PC-9 (cell line): ENCODE results near the gene HTR3B. TPM values are rescaled to one million over a fixed set of nuclear protein-coding genes. Genes with fewer than 3 reads are reported as not detected.

ENCODE experiments used
- BruUV-seq: library from RNA; stranded (reverse); fragments of 400-500 nt; replicated peaks from 2 replicates; lab custom pipeline; 2021; lab: Mats Ljungman, UMichigan
- CTCF ChIA-PET: fragments of 300-600 bp; sonication (Branson Sonifier 250); formaldehyde crosslinking; loops from one replicate; lab custom pipeline; 2022; ENCODE audit warnings: antibody characterized with exemption; lab: Charles Lee
- POLR2A ChIA-PET: fragments of 300-600 bp; sonication (Branson Sonifier 250); formaldehyde crosslinking; loops from one replicate; lab custom pipeline; 2022; ENCODE audit warnings: antibody characterized with exemption; ENCODE audit not compliant: unreplicated experiment; lab: Charles Lee
- DNase-seq, 2 experiments: peaks; one replicate each; pipeline versions ENCODE4 v3.0.0 to v3.0.0-alpha.2; 2015 to 2022; ENCODE audit warnings: mixed read lengths in 1 of 2
- H2AFZ ChIP-seq: fragments of 200-600 bp; sonication (generic); 2 replicates; pipeline ENCODE4 v1.8.1; 2017; ENCODE audit warnings: antibody characterized with exemption
- H3F3A ChIP-seq: fragments of 200-600 bp; sonication (generic); 2 replicates; pipeline ENCODE4 v1.8.1; 2017; ENCODE audit warnings: antibody characterized with exemption, mild to moderate bottlenecking, low read depth; ENCODE audit not compliant: insufficient read depth
- H3K27ac ChIP-seq: fragments of 200-600 bp; sonication (generic); 2 replicates; pipeline ENCODE4 v1.6.1; 2016; ENCODE audit warnings: mixed run types
- H3K27me3 ChIP-seq: fragments of 200-600 bp; sonication (generic); 2 replicates; pipeline ENCODE4 v1.6.1; 2016; ENCODE audit warnings: low read depth, mixed run types; ENCODE audit not compliant: insufficient read depth
- H3K36me3 ChIP-seq: fragments of 200-600 bp; sonication (generic); 2 replicates; pipeline ENCODE4 v1.6.1; 2016; ENCODE audit warnings: low read depth, mixed run types
- H3K4me1 ChIP-seq: fragments of 200-600 bp; sonication (generic); replicated peaks from 2 replicates; pipeline ENCODE4 v1.6.1; 2016; ENCODE audit warnings: mixed run types; ENCODE audit not compliant: insufficient read depth
- H3K4me2 ChIP-seq: fragments of 200-600 bp; sonication (generic); 2 replicates; pipeline ENCODE4 v1.6.1; 2017; ENCODE audit warnings: mixed run types
- H3K4me3 ChIP-seq: fragments of 200-600 bp; sonication (generic); 2 replicates; pipeline ENCODE4 v1.6.1; 2016; ENCODE audit warnings: mixed run types
- H3K79me2 ChIP-seq: fragments of 200-600 bp; sonication (generic); 2 replicates; pipeline ENCODE4 v1.6.1; 2017; ENCODE audit warnings: low read depth, mixed run types
- H3K9me2 ChIP-seq: fragments of 200-600 bp; sonication (generic); 2 replicates; pipeline ENCODE4 v1.8.1; 2017; ENCODE audit warnings: mild to moderate bottlenecking; ENCODE audit not compliant: insufficient read depth
- H3K9me3 ChIP-seq: fragments of 200-600 bp; sonication (generic); 2 replicates; pipeline ENCODE4 v1.8.1; 2016; ENCODE audit warnings: low read depth; ENCODE audit not compliant: insufficient read depth
- H4K20me1 ChIP-seq: fragments of 200-600 bp; sonication (generic); 2 replicates; pipeline ENCODE4 v1.8.1; 2017; ENCODE audit not compliant: insufficient read depth
- EZH2 ChIP-seq: fragments of 200-600 bp; sonication (generic); IDR thresholded peaks from 2 replicates; pipeline ENCODE4 v1.8.0; 2017; ENCODE audit warnings: antibody characterized with exemption, low read depth
- intact Hi-C: fragments of 100-400 bp; cut with micrococcal nuclease; formaldehyde crosslinking; loops from one replicate; pipeline ENCODE4 v1.10.0; 2022; ENCODE audit not compliant: unreplicated experiment
- total RNA-seq: library from RNA; stranded (reverse); gene quantifications from 2 replicates; pipeline ENCODE4 v1.2.3, GENCODE V29; 2021
- TF ChIP-seq, protein P1 (sequence below): fragments of 200-600 bp; sonication (generic); conservative IDR thresholded peaks from 2 replicates; pipeline ENCODE4 v1.6.1; 2017; ENCODE audit warnings: mixed run types, antibody characterized with exemption, mild to moderate bottlenecking, moderate library complexity

HTR3B gene
- total RNA-seq, 1 experiment from 2014 or later = not detected

DNA sequence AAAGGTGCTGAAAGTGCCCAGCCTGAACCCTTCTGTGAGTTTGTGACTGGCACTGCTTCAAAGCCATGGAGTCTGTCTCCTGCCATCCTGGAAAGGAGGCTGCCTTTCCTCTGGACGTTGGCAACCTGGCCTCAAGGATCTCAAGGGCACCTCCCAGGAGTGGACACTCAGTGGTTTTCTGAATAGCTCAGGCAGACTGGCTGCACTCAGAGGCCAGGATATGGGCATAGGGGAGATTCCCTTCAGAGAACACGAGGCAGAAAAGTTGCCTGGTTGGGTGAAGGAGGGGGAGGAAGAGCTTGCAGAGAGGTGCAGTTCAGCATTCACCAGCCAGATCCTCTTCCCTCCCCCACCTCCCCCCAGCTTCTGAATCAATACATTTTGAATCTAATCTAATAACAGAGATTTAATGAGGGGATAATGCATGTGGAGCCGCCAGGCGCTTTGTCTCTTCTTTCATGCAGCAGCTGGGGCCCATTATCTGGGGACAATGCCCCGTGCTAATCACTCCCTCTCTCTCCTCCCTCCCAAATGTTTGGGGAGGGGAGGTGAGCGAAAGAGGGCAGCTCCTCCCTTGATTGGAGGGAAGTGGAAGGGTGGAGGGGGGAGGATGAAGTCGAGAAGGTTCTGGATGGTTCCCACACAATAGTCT, 88.0 kb downstream of the HTR3B start:
- peaks cover 3% of the 10 kb centered on the region; the same call in 1 of the 2 replicates for H4K20me1 ChIP-seq
- BruUV-seq = no TSS peak
- no peaks in the 10 kb centered on the region for H3F3A ChIP-seq
- H3K36me3 ChIP-seq = no peaks in the 10 kb centered on the region
- no peaks in the 10 kb centered on the region for H3K9me3 ChIP-seq
- no peak overlapping the region for H3K4me2 ChIP-seq
- DNase-seq = no peak
- POLR2A ChIA-PET = interaction anchor here (0.6 kb wide), 1 partner anchor 403 kb away, joined by 4 read pairs; no protein-coding TSS in a partner anchor
- intact Hi-C loops = loop anchor here (5.0 kb wide), 1 partner anchor 770 kb away; no protein-coding TSS in a partner anchor
- TF ChIP-seq, protein P1, sequence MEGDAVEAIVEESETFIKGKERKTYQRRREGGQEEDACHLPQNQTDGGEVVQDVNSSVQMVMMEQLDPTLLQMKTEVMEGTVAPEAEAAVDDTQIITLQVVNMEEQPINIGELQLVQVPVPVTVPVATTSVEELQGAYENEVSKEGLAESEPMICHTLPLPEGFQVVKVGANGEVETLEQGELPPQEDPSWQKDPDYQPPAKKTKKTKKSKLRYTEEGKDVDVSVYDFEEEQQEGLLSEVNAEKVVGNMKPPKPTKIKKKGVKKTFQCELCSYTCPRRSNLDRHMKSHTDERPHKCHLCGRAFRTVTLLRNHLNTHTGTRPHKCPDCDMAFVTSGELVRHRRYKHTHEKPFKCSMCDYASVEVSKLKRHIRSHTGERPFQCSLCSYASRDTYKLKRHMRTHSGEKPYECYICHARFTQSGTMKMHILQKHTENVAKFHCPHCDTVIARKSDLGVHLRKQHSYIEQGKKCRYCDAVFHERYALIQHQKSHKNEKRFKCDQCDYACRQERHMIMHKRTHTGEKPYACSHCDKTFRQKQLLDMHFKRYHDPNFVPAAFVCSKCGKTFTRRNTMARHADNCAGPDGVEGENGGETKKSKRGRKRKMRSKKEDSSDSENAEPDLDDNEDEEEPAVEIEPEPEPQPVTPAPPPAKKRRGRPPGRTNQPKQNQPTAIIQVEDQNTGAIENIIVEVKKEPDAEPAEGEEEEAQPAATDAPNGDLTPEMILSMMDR = no peak
- TF ChIP-seq EZH2 = no peak
- no peak overlapping the region for H2AFZ ChIP-seq
- no peak overlapping the region for H3K4me3 ChIP-seq
- no peak overlapping the region for H3K27ac ChIP-seq
- H3K27me3 ChIP-seq = peaks cover 39% of the 10 kb centered on the region
- CTCF ChIA-PET = no interaction called here
- H3K9me2 ChIP-seq = no peaks in the 10 kb centered on the region
- H3K79me2 ChIP-seq = no peaks in the 10 kb centered on the region
- no peaks in the 10 kb centered on the region for H3K4me1 ChIP-seq

GRCh38 chr11:113994077-113994954, 89.7 kb downstream of the HTR3B start:
- Histone ChIP-seq H4K20me1 (peaks cover 3% of the 10 kb centered on the region; the same call in 1 of the 2 replicates), H3K4me3 (no peak overlapping the region), H3K9me3 (no peaks in the 10 kb centered on the region), H3K4me1 (no peaks in the 10 kb centered on the region), H3K4me2 (no peak overlapping the region), H3K27me3 (peaks cover 48% of the 10 kb centered on the region), H3K79me2 (no peaks in the 10 kb centered on the region), H3K9me2 (no peaks in the 10 kb centered on the region), H3F3A (no peaks in the 10 kb centered on the region), H3K27ac (no peak overlapping the region), H2AFZ (no peak overlapping the region), H3K36me3 (no peaks in the 10 kb centered on the region)
- intact Hi-C loops = loop anchor here (1.0 to 5.0 kb wide), 2 partner anchors 267 to 768 kb away; no protein-coding TSS in a partner anchor
- DNase-seq = no peak
- no TSS peak for BruUV-seq
- CTCF ChIA-PET = interaction anchor here (0.7 kb wide), 1 partner anchor 99 kb away, joined by 3 read pairs; no protein-coding TSS in a partner anchor
- POLR2A ChIA-PET = interaction anchor here (0.5 kb wide), 1 partner anchor 54 kb away, joined by 7 read pairs; no protein-coding TSS in a partner anchor
- no peak for TF ChIP-seq EZH2
- TF ChIP-seq, protein P1 = peak; percentile 86

Other genes starting within 250 kb of the HTR3B start
- 0.33 and 0.83 TPM in 2 replicates for gene TMPRSS5, start 198.5 kb upstream of the HTR3B start, total RNA-seq
- gene ZW10, start 131.1 kb upstream of the HTR3B start, total RNA-seq = 14.0 and 19.3 TPM in 2 replicates
- not detected in 2 replicates for gene CLDN25, start 125.0 kb upstream of the HTR3B start, total RNA-seq
- gene USP28, start 29.2 kb upstream of the HTR3B start, total RNA-seq = 36.6 and 38.1 TPM in 2 replicates
- not detected in 2 replicates for gene HTR3A, start 70.3 kb downstream of the HTR3B start, total RNA-seq
- gene ZBTB16, start 154.9 kb downstream of the HTR3B start, total RNA-seq = 0.25 and 0.44 TPM in 2 replicates